Neuronal stem cell (in vitro differentiated cells): ENCODE measurements around the gene PRUNE2.

Source experiments
- DNase-seq: peaks from one replicate; pipeline ENCODE4 v3.0.0-alpha.2; 2013; ENCODE audit warnings: low spot score
- H2AFZ ChIP-seq: one replicate; pipeline ENCODE4 v1.6.1; 2013; ENCODE audit warnings: mild to moderate bottlenecking, low read length, inconsistent platforms
- H2AK5ac ChIP-seq: 2 replicates; pipeline ENCODE4 v1.6.1; 2013; ENCODE audit warnings: low read depth, mild to moderate bottlenecking, inconsistent platforms, low read length, moderate library complexity, mixed read lengths
- H2BK120ac ChIP-seq: 2 replicates; pipeline ENCODE4 v1.6.1; 2013; ENCODE audit warnings: low read depth, mild to moderate bottlenecking, inconsistent platforms, low read length, moderate library complexity, mixed read lengths
- H2BK12ac ChIP-seq: one replicate; pipeline ENCODE4 v1.6.1; 2013; ENCODE audit warnings: low read length, inconsistent platforms
- H2BK15ac ChIP-seq: 2 replicates; pipeline ENCODE4 v1.6.1; 2013; ENCODE audit warnings: mild to moderate bottlenecking, low read length, inconsistent platforms, mixed read lengths
- H2BK5ac ChIP-seq: one replicate; pipeline ENCODE4 v1.6.1; 2013; ENCODE audit warnings: inconsistent platforms, mild to moderate bottlenecking, low read length, moderate library complexity
- H3K14ac ChIP-seq: one replicate; pipeline ENCODE4 v1.6.1; 2013; ENCODE audit warnings: low read length, inconsistent platforms
- H3K18ac ChIP-seq: 2 replicates; pipeline ENCODE4 v1.6.1; 2013; ENCODE audit warnings: low read length, inconsistent platforms
- H3K23ac ChIP-seq: 2 replicates; pipeline ENCODE4 v1.6.1; 2013; ENCODE audit warnings: low read depth, mild to moderate bottlenecking, mixed read lengths, low read length, inconsistent platforms; ENCODE audit not compliant: poor library complexity
- H3K27ac ChIP-seq: replicated peaks from 3 replicates; pipeline ENCODE4 v1.5.1; 2013; ENCODE audit warnings: low read length, inconsistent platforms
- H3K27me3 ChIP-seq, 3 experiments: 2 replicates each; pipeline ENCODE4 v1.6.1; 2013; ENCODE audit warnings: low read length in 3 of 3, mild to moderate bottlenecking in 2 of 3, inconsistent platforms in 1 of 3, low read depth in 1 of 3, mixed read lengths in 1 of 3, moderate library complexity in 1 of 3; ENCODE audit not compliant: control insufficient read depth in 3 of 3, insufficient read depth in 3 of 3
- H3K36me3 ChIP-seq, 2 donors: replicated peaks in 1 of 2; 2 replicates each; pipeline ENCODE4 v1.6.1; 2013; ENCODE audit warnings: low read length in 2 of 2; ENCODE audit not compliant: control insufficient read depth in 2 of 2, insufficient read depth in 2 of 2
- H3K4ac ChIP-seq: 2 replicates; pipeline ENCODE4 v1.6.1; 2013; ENCODE audit warnings: inconsistent platforms, mild to moderate bottlenecking, low read length, moderate library complexity
- H3K4me1 ChIP-seq, 2 donors: 1 replicate in 1 of 2; 2 replicates in 1 of 2; pipeline ENCODE4 v1.6.1; 2013; ENCODE audit warnings: low read length in 2 of 2, low read depth in 1 of 2; ENCODE audit not compliant: control insufficient read depth in 2 of 2, insufficient read depth in 1 of 2
- H3K4me2 ChIP-seq: one replicate; pipeline ENCODE4 v1.6.1; 2013; ENCODE audit warnings: mild to moderate bottlenecking, low read length, inconsistent platforms; ENCODE audit not compliant: insufficient read depth, poor library complexity, severe bottlenecking
- H3K4me3 ChIP-seq, 2 donors: 2 replicates each; pipeline ENCODE4 v1.5.1; 2013; ENCODE audit warnings: low read length in 2 of 2, mild to moderate bottlenecking in 2 of 2, inconsistent platforms in 1 of 2, moderate library complexity in 1 of 2
- H3K79me1 ChIP-seq: one replicate; pipeline ENCODE4 v1.6.1; 2013; ENCODE audit warnings: low read depth, mild to moderate bottlenecking, inconsistent platforms, low read length, moderate library complexity
- H3K9ac ChIP-seq: one replicate; pipeline ENCODE4 v1.6.1; 2013; ENCODE audit warnings: mild to moderate bottlenecking, low read depth, low read length, inconsistent platforms; ENCODE audit not compliant: poor library complexity
- H3K9me3 ChIP-seq, 2 donors: replicated peaks in 1 of 2; 2 replicates each; pipeline versions ENCODE3 to v1.6.1; 2013; ENCODE audit warnings: low read length in 2 of 2, mild to moderate bottlenecking in 2 of 2, inconsistent platforms in 1 of 2, low read depth in 1 of 2, mixed read lengths in 1 of 2, moderate library complexity in 1 of 2; ENCODE audit not compliant: control insufficient read depth in 2 of 2, insufficient read depth in 1 of 2
- H4K8ac ChIP-seq: one replicate; pipeline ENCODE4 v1.6.1; 2013; ENCODE audit warnings: low read depth, mild to moderate bottlenecking, inconsistent platforms, low read length, moderate library complexity
- H4K91ac ChIP-seq: one replicate; pipeline ENCODE4 v1.6.1; 2013; ENCODE audit warnings: low read length, low read depth, mild to moderate bottlenecking, inconsistent platforms; ENCODE audit not compliant: poor library complexity
- WGBS, 2 donors: extraction: QIAGEN DNeasy Blood & Tissue Kit; methylation state at CpG; one replicate each; pipeline ENCODE4 v1.1.7; 2013; ENCODE audit warnings: missing lambda C conversion rate in 2 of 2, mixed read lengths in 1 of 2; ENCODE audit not compliant: insufficient read length in 2 of 2, insufficient replicate concordance in 1 of 2; ENCODE audit errors: extremely low coverage in 2 of 2; 5-methylcytosine and 5-hydroxymethylcytosine counted together

Gene PRUNE2

DNA sequence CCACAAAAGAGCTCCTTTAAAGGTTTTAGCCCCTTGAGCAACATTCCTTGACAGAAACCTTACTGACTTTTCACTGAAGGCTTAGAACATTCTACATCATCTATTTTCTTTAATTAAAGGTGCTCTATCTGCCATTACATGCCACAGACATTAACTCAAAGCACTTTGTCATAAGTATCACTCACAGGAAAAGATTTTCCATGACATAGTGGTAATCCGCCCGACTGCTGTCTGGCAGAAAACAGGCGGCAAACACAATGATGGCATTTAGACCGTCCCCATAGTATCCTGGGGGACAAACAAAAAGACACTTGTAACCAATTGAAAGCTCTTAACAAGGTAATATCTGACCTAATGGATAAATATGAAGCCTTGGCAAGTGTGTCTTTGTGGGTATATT, 267.9 kb downstream of the PRUNE2 start:
- no peak overlapping the region for H2BK15ac ChIP-seq

DNA sequence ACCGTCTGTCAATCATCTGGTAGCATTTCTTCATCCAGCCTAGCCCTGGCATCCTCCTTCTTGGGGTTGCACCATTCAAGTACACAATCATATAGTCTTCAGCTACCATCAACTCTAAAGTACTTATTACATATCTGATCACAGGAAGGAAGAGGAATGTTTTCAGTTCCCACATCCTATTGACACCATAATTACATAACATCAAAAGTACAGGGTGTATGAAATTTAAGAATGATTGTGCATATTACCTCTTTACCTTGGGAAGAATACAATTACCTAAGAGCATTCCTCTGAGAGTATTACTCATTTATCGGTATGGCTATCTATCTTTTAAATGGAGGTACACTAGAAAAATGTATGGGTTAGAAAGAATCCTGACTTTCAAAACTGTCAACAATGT, 268.5 kb downstream of the PRUNE2 start:
- peaks cover 0 to under 1% of the 10 kb centered on the region in 2 donors for H3K4me1 ChIP-seq
- no peak overlapping the region for H3K14ac ChIP-seq
- no peak overlapping the region for H2BK120ac ChIP-seq
- H3K36me3 ChIP-seq = no peaks in the 10 kb centered on the region
- H2AK5ac ChIP-seq = no peak overlapping the region
- H3K27me3 ChIP-seq = no peaks in the 10 kb centered on the region
- no peak overlapping the region for H3K4me3 ChIP-seq
- no peak overlapping the region for H3K4me2 ChIP-seq
- no peak overlapping the region for H3K9ac ChIP-seq
- H2BK15ac ChIP-seq = no peak overlapping the region
- no peak overlapping the region for H3K27ac ChIP-seq
- H3K9me3 ChIP-seq = no peaks in the 10 kb centered on the region
- no peak overlapping the region for H2BK12ac ChIP-seq
- H2BK5ac ChIP-seq = no peak overlapping the region
- H3K23ac ChIP-seq = no peak overlapping the region
- DNase-seq = no peak
- no peak overlapping the region for H4K8ac ChIP-seq
- no peak overlapping the region for H2AFZ ChIP-seq
- H3K18ac ChIP-seq = no peak overlapping the region
- WGBS, 2 donors = no CpG with 5 or more reads among the region's 2 CpGs
- no peak overlapping the region for H4K91ac ChIP-seq
- peaks cover 1% of the 10 kb centered on the region for H3K79me1 ChIP-seq
- no peak overlapping the region for H3K4ac ChIP-seq

More for the DNA sequence above, 267.9 kb downstream of the PRUNE2 start:
- Histone ChIP-seq H3K4ac (no peak overlapping the region), H2AFZ (no peak overlapping the region), H3K14ac (no peak overlapping the region), H3K9ac (no peak overlapping the region), H3K36me3 (no peaks in the 10 kb centered on the region), H3K23ac (no peak overlapping the region), H3K27me3 (no peaks in the 10 kb centered on the region), H3K9me3 (no peaks in the 10 kb centered on the region), H3K79me1 (peaks cover 1% of the 10 kb centered on the region), H2AK5ac (no peak overlapping the region), H2BK120ac (no peak overlapping the region), H3K27ac (no peak overlapping the region), H2BK12ac (no peak overlapping the region), H4K8ac (no peak overlapping the region), H2BK5ac (no peak overlapping the region), H3K18ac (no peak overlapping the region), H3K4me1 (peaks cover 0 to 6% of the 10 kb centered on the region in 2 donors), H3K4me2 (no peak overlapping the region), H4K91ac (no peak overlapping the region), H3K4me3 (no peak overlapping the region)
- no CpG with 5 or more reads among the region's 4 CpGs for WGBS, 2 donors
- no peak for DNase-seq

DNA sequence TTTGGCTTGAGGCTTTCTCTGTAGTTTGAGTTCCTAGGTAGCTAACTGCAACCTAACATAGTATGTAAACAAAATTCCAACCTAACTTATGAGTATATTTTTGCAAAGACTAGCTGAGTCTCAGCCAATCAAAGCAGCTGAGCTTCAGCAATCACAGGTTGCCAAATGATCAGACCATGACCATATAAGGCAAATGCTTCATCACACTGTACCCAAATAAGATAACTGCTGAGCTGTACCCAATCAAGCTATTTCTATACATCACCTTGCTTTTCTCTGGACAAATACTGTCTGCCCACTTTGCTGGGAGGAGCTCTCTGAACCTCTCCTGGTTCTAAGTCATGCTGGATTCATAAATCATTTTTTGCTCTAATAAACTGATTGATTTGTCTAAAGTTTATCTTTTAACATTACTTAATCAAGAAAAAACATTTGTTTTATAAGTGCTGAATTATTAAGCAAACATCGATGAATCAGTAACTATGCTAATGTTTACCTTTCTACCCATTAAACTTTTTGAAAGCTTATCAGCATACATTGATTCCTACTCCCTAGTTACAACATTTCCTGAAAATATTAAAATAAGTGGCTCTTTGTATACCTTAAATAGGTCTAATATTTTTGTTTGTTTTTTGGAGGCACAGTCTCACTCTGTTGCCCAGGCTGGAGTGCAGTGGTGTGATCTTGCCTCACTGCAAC, 271.4 kb downstream of the PRUNE2 start:
- no peak for DNase-seq
- H3K4me1 ChIP-seq = no peaks in the 10 kb centered on the region
- H3K23ac ChIP-seq = no peak overlapping the region
- no peak overlapping the region for H2BK15ac ChIP-seq
- no peak overlapping the region for H4K91ac ChIP-seq
- no peak overlapping the region for H4K8ac ChIP-seq
- H3K4ac ChIP-seq = no peak overlapping the region
- no peak overlapping the region for H3K27ac ChIP-seq
- H2AFZ ChIP-seq = no peak overlapping the region
- no CpG with 5 or more reads among the region's 1 CpG for WGBS, 2 donors
- no peak overlapping the region for H2BK120ac ChIP-seq
- no peaks in the 10 kb centered on the region for H3K9me3 ChIP-seq
- no peak overlapping the region for H3K9ac ChIP-seq
- peaks cover 1% of the 10 kb centered on the region for H3K79me1 ChIP-seq
- H3K27me3 ChIP-seq = no peaks in the 10 kb centered on the region
- H2AK5ac ChIP-seq = no peak overlapping the region
- H3K36me3 ChIP-seq = no peaks in the 10 kb centered on the region
- H2BK12ac ChIP-seq = no peak overlapping the region
- H3K18ac ChIP-seq = no peak overlapping the region
- no peak overlapping the region for H2BK5ac ChIP-seq
- no peak overlapping the region for H3K14ac ChIP-seq
- H3K4me3 ChIP-seq = no peak overlapping the region
- no peak overlapping the region for H3K4me2 ChIP-seq

DNA sequence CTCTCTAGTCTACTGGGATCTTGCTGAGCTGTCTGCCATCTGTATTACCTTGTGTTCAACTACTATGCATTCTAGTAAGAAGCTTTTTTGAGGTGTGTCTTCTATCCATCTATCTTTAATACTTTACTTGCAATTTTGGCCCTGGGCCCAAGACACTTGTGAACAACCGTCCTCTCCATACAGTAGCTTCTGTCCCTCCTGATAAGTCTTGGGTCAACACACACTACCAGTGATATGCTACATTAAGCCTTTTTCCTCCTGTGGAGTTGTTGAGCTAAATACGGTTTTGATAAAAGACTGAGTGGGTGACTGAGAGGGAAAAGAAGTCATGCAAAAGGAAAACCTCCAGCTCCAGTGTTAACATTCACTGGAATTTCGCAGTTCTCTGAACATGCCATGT, 275.0 kb downstream of the PRUNE2 start:
- Histone ChIP-seq H3K23ac (no peak overlapping the region), H3K18ac (no peak overlapping the region), H3K4me1 (no peaks in the 10 kb centered on the region), H2AK5ac (no peak overlapping the region), H2BK15ac (no peak overlapping the region), H4K91ac (no peak overlapping the region), H3K4ac (no peak overlapping the region), H3K4me2 (no peak overlapping the region), H3K9ac (no peak overlapping the region), H4K8ac (no peak overlapping the region), H2BK12ac (no peak overlapping the region), H2BK120ac (no peak overlapping the region), H3K9me3 (no peaks in the 10 kb centered on the region), H3K79me1 (no peaks in the 10 kb centered on the region), H2AFZ (no peak overlapping the region), H3K4me3 (no peak overlapping the region), H3K36me3 (no peaks in the 10 kb centered on the region), H3K14ac (no peak overlapping the region), H3K27ac (no peak overlapping the region), H2BK5ac (no peak overlapping the region), H3K27me3 (no peaks in the 10 kb centered on the region)
- no CpG with 5 or more reads among the region's 3 CpGs for WGBS, 2 donors
- no peak for DNase-seq
